HepG2 (cell line): ENCODE data around the gene GRM8. TPM values are rescaled to one million over a fixed set of nuclear protein-coding genes. Genes with fewer than 3 reads are reported as not detected.

Source experiments
- ATAC-seq: fragments of 200-7000 bp; cut with Tn5 transposase; 3 replicates; pipeline ENCODE4 v1.9.1; 2020; ENCODE audit warnings: mild to moderate bottlenecking, moderate library complexity
- BruUV-seq: library from RNA; stranded (reverse); fragments of 400-500 nt; replicated peaks from 2 replicates; lab custom pipeline; 2021; lab: Mats Ljungman, UMichigan
- CTCF ChIA-PET: fragments of 300-600 bp; formaldehyde crosslinking; extraction: SDS; loops from one replicate; lab custom pipeline; 2021; ENCODE audit warnings: low total read pairs, inconsistent platforms, low intra/inter-chr PET ratio; lab: Yijun Ruan, JAX
- POLR2A ChIA-PET: fragments of 350-600 bp; sonication (Branson Sonifier 250); formaldehyde crosslinking; loops from one replicate; lab custom pipeline; 2020; ENCODE audit warnings: antibody characterized with exemption, inconsistent platforms; lab: Yijun Ruan, JAX
- DNase-seq: peaks from one replicate; pipeline ENCODE4 v3.0.0-alpha.2; 2015; ENCODE audit warnings: low spot score
- FAIRE-seq: peaks from 3 replicates; lab custom pipeline; 2011; peaks lifted over from hg19 to GRCh38; lab: Jason Lieb, UNC
- H2AFZ ChIP-seq: one replicate; pipeline ENCODE4 v1.6.1; 2011; ENCODE audit warnings: low read length, inconsistent platforms
- H3K27ac ChIP-seq: fragments of 300-600 bp; 3 replicates; pipeline ENCODE4 v1.8.0; 2011; ENCODE audit warnings: mixed run types, mild to moderate bottlenecking, mixed read lengths, low read length, inconsistent platforms; ENCODE audit not compliant: insufficient read depth; ENCODE audit errors: extremely low read length
- H3K27me3 ChIP-seq, 2 experiments: fragments of 200-600 bp in 1 of 2; 2 replicates in 1 of 2; 3 replicates in 1 of 2; pipeline versions ENCODE4 v1.6.0 to v1.8.0; 2011; ENCODE audit warnings: low read length in 2 of 2, mild to moderate bottlenecking in 2 of 2, moderate library complexity in 2 of 2, inconsistent platforms in 1 of 2; ENCODE audit not compliant: insufficient read depth in 2 of 2, control insufficient read depth in 1 of 2
- H3K36me3 ChIP-seq, 2 experiments: fragments of 200-600 bp in 1 of 2; replicated peaks in 1 of 2; 2 replicates in 1 of 2; 3 replicates in 1 of 2; pipeline versions ENCODE4 v1.5.1 to v1.8.0; 2011; ENCODE audit warnings: low read length in 2 of 2, inconsistent platforms in 1 of 2; ENCODE audit not compliant: insufficient read depth in 2 of 2, control insufficient read depth in 1 of 2
- H3K4me1 ChIP-seq: 2 replicates; pipeline ENCODE4 v1.5.1; 2012; ENCODE audit warnings: low read length, inconsistent platforms; ENCODE audit not compliant: insufficient read depth
- H3K4me2 ChIP-seq: 2 replicates; pipeline ENCODE4 v1.6.0; 2011; ENCODE audit warnings: low read depth, low read length, inconsistent platforms
- H3K4me3 ChIP-seq, 3 experiments: fragments of 200-600 bp in 1 of 3; sonication (generic), shearing (Covaris generic) in 1 of 3; replicated peaks in 1 of 3; 2 replicates each; pipeline ENCODE4 v1.5.1; 2011 to 2016; ENCODE audit warnings: low read length in 3 of 3, inconsistent platforms in 2 of 3, low read depth in 2 of 3, mild to moderate bottlenecking in 2 of 3, control low read depth in 1 of 3, mixed read lengths in 1 of 3; ENCODE audit not compliant: insufficient read depth in 1 of 3
- H3K79me2 ChIP-seq: one replicate; pipeline ENCODE4 v1.6.1; 2011; ENCODE audit warnings: low read length, inconsistent platforms; ENCODE audit not compliant: insufficient read depth
- H3K9ac ChIP-seq: 2 replicates; pipeline ENCODE4 v1.6.0; 2011; ENCODE audit warnings: mild to moderate bottlenecking, low read depth, low read length, inconsistent platforms; ENCODE audit not compliant: insufficient read depth
- H3K9me3 ChIP-seq: 2 replicates; pipeline ENCODE4 v1.5.1; 2012; ENCODE audit warnings: mild to moderate bottlenecking, low read length
- H4K20me1 ChIP-seq: 2 replicates; pipeline ENCODE4 v1.6.0; 2011; ENCODE audit warnings: inconsistent platforms, mild to moderate bottlenecking, low read length, moderate library complexity; ENCODE audit not compliant: insufficient read depth
- FOXK2 ChIP-seq: fragments of 450-650 bp; IDR thresholded peaks from 2 replicates; pipeline ENCODE4 v1.6.1; 2016
- MTA1 ChIP-seq: sonication (generic); formaldehyde crosslinking; IDR thresholded peaks from 2 replicates; pipeline ENCODE4 v1.4.0; 2020; ENCODE audit warnings: missing genetic modification reagents, mild to moderate bottlenecking, borderline replicate concordance
- NR0B2 ChIP-seq: sonication (generic); formaldehyde crosslinking; IDR thresholded peaks from 2 replicates; pipeline ENCODE4 v1.4.0; 2020; ENCODE audit warnings: mild to moderate bottlenecking, missing genetic modification reagents
- SIX4 ChIP-seq: sonication (generic); formaldehyde crosslinking; IDR thresholded peaks from 2 replicates; pipeline ENCODE4 v1.4.0; 2020; ENCODE audit warnings: missing genetic modification reagents
- SMARCE1 ChIP-seq: fragments of 450-650 bp; IDR thresholded peaks from 2 replicates; pipeline ENCODE4 v1.6.1; 2017; ENCODE audit warnings: borderline replicate concordance
- ZBTB2 ChIP-seq: sonication (generic); formaldehyde crosslinking; IDR thresholded peaks from 2 replicates; pipeline ENCODE4 v1.8.0; 2022; ENCODE audit warnings: low read depth, missing genetic modification reagents
- ZBTB34 ChIP-seq: sonication (generic); formaldehyde crosslinking; IDR thresholded peaks from 2 replicates; pipeline ENCODE4 v1.8.0; 2022; ENCODE audit warnings: mild to moderate bottlenecking, missing genetic modification reagents
- ZSCAN9 ChIP-seq: IDR thresholded peaks from 2 replicates; pipeline ENCODE4 v1.6.1; 2016; ENCODE audit warnings: borderline replicate concordance
- WGBS: methylation state at CpG from one replicate; pipeline ENCODE4 v1.1.6; 2017; ENCODE audit warnings: low lambda C conversion rate; 5-methylcytosine and 5-hydroxymethylcytosine counted together
- in situ Hi-C: cut with HindIII; loops from 2 replicates; pipeline ENCODE4 v1.10.0; 2017; ENCODE audit warnings: low pct_unique_long_range_greater_than_20kb; ENCODE audit not compliant: extremely low pct_ligation_motif_present
- intact Hi-C: fragments of 100-400 bp; cut with micrococcal nuclease; formaldehyde crosslinking; loops from one replicate; pipeline ENCODE4 v1.10.0; 2022; ENCODE audit not compliant: unreplicated experiment
- polyA plus RNA-seq, 8 experiments: library from polyadenylated mRNA; depleted of rRNA in 3 of 8; stranded (reverse) in 7 of 8; unstranded in 1 of 8; fragments of >200 nt; fragmentation: Illumina TruSeq in 4 of 8; extraction: Trizol in 4 of 8; gene quantifications; 2 replicates each; pipeline versions ENCODE4 v1.2.1 to v1.2.3, GENCODE V29; 2011 to 2016; ENCODE audit warnings: low read depth in 4 of 8, missing spikeins in 1 of 8, mixed read lengths in 1 of 8; ENCODE audit not compliant: insufficient read depth in 1 of 8
- total RNA-seq, 5 experiments: library from RNA; depleted of rRNA; stranded (reverse); fragments of >200 nt; fragmentation: Illumina TruSeq; extraction: Trizol; gene quantifications; 2 replicates each; pipeline ENCODE4 v1.2.3, GENCODE V29; 2016; ENCODE audit warnings: low read depth in 1 of 5

The GRM8 gene
- total and polyA plus RNA-seq, 2 of the 13 experiments (the other 11 are each of a cell fraction or from before 2014, with no cell fraction given) = not detected

GRCh38 chr7:126840869-126841268 lies 411.9 kb downstream of the GRM8 start:
- no TSS peak for BruUV-seq
- TF ChIP-seq FOXK2 = no peak
- TF ChIP-seq ZBTB34 = no peak
- TF ChIP-seq NR0B2 (CRISPR knock-in tag) = no peak
- TF ChIP-seq MTA1 (CRISPR knock-in tag) = no peak
- intact Hi-C loops = no loop called here
- FAIRE-seq (no peak), DNase-seq (no peak), ATAC-seq (no peak)
- Histone ChIP-seq H3K79me2 (no peaks in the 10 kb centered on the region), H3K4me1 (no peaks in the 10 kb centered on the region), H3K9ac (no peak overlapping the region), H3K36me3 (no peaks in the 10 kb centered on the region), H3K9me3 (no peaks in the 10 kb centered on the region), H3K27me3 (no peaks in the 10 kb centered on the region), H4K20me1 (no peaks in the 10 kb centered on the region), H3K4me3 (no peak overlapping the region), H2AFZ (no peak overlapping the region), H3K4me2 (no peak overlapping the region), H3K27ac (no peak overlapping the region)
- in situ Hi-C loops = no loop called here
- CTCF ChIA-PET = no interaction called here
- POLR2A ChIA-PET = no interaction called here

- CTCF ChIA-PET = no interaction called here
- intact Hi-C loops = no loop called here
Measured at GRCh38 chr7:126839624-126840023, 413.1 kb downstream of the GRM8 start.

More at GRCh38 chr7:126839624-126840023, 413.1 kb downstream of the GRM8 start:
- Histone ChIP-seq H3K27ac (no peak overlapping the region), H4K20me1 (no peaks in the 10 kb centered on the region), H3K79me2 (no peaks in the 10 kb centered on the region), H3K4me1 (no peaks in the 10 kb centered on the region), H3K27me3 (no peaks in the 10 kb centered on the region), H3K4me3 (no peak overlapping the region), H3K9me3 (no peaks in the 10 kb centered on the region), H2AFZ (no peak overlapping the region), H3K36me3 (no peaks in the 10 kb centered on the region), H3K9ac (no peak overlapping the region), H3K4me2 (no peak overlapping the region)
- no peak for FAIRE-seq
- in situ Hi-C loops = no loop called here
- TF ChIP-seq ZBTB2 (CRISPR knock-in tag) (no peak), ZSCAN9 (no peak), SMARCE1 (no peak), SIX4 (CRISPR knock-in tag) (no peak)
- no peak for DNase-seq
- no TSS peak for BruUV-seq
- ATAC-seq = no peak
- POLR2A ChIA-PET = no interaction called here
- 0% methylated on average over 1 of the region's 1 CpG for WGBS
